CD4-positive, alpha-beta T cell (primary cell): ENCODE measurements around the gene PITRM1. TPM values are rescaled to one million over a fixed set of nuclear protein-coding genes. Genes with fewer than 3 reads are reported as not detected.

Source experiments
- ATAC-seq: fragments of 200-7000 bp; cut with Tn5 transposase; one replicate; pipeline ENCODE4 v1.10.0; 2022; ENCODE audit warnings: mild to moderate bottlenecking; ENCODE audit not compliant: poor library complexity
- CTCF ChIA-PET: fragments of 350-600 bp; sonication (Branson Sonifier 250); formaldehyde crosslinking; loops from one replicate; lab custom pipeline; 2021; ENCODE audit warnings: antibody characterized with exemption, inconsistent platforms; lab: Charles Lee
- POLR2A ChIA-PET: fragments of 350-600 bp; sonication (Branson Sonifier 250); formaldehyde crosslinking; loops from one replicate; lab custom pipeline; 2021; ENCODE audit warnings: antibody characterized with exemption, inconsistent platforms; lab: Charles Lee
- DNase-seq, 14 experiments: peaks; one replicate each; pipeline ENCODE4 v3.0.0-alpha.2; 2013 to 2020; ENCODE audit warnings: mixed read lengths in 2 of 14
- H3K27ac ChIP-seq, 2 donors: one replicate each; pipeline versions ENCODE4 v1.5.1 to v1.7.0; 2013; ENCODE audit warnings: low read length in 2 of 2, low read depth in 1 of 2, mild to moderate bottlenecking in 1 of 2
- H3K27me3 ChIP-seq, 2 experiments: 1 replicate in 1 of 2; 2 replicates in 1 of 2; pipeline versions ENCODE4 v1.6.1 to v1.7.0; 2013; ENCODE audit warnings: low read length in 2 of 2, control low read depth in 1 of 2, mild to moderate bottlenecking in 1 of 2, moderate library complexity in 1 of 2; ENCODE audit not compliant: insufficient read depth in 2 of 2, control insufficient read depth in 1 of 2
- H3K36me3 ChIP-seq: one replicate; pipeline ENCODE4 v1.6.1; 2013; ENCODE audit warnings: low read length, control low read depth; ENCODE audit not compliant: insufficient read depth
- H3K4me1 ChIP-seq: one replicate; pipeline ENCODE4 v1.6.1; 2013; ENCODE audit warnings: low read length, control low read depth; ENCODE audit not compliant: insufficient read depth
- H3K4me3 ChIP-seq: one replicate; pipeline ENCODE4 v1.5.1; 2013; ENCODE audit warnings: mild to moderate bottlenecking, low read length, moderate library complexity
- H3K9me3 ChIP-seq, 2 experiments: 1 replicate in 1 of 2; 2 replicates in 1 of 2; pipeline versions ENCODE4 v1.6.1 to v1.7.0; 2013; ENCODE audit warnings: low read length in 2 of 2, mild to moderate bottlenecking in 2 of 2, control low read depth in 1 of 2, moderate library complexity in 1 of 2; ENCODE audit not compliant: control insufficient read depth in 1 of 2, insufficient read depth in 1 of 2
- H3K27ac Mint-ChIP-seq: one replicate; pipeline ENCODE4 v1.8.0; 2020; ENCODE audit warnings: mixed read lengths
- H3K27me3 Mint-ChIP-seq: one replicate; pipeline ENCODE4 v1.8.0; 2021; ENCODE audit warnings: mixed read lengths
- H3K36me3 Mint-ChIP-seq: one replicate; pipeline ENCODE4 v1.8.0; 2021; ENCODE audit warnings: low read depth, mixed read lengths
- H3K4me1 Mint-ChIP-seq: one replicate; pipeline ENCODE4 v1.8.0; 2021; ENCODE audit warnings: low read depth, mixed read lengths
- H3K4me3 Mint-ChIP-seq: one replicate; pipeline ENCODE4 v1.8.0; 2020; ENCODE audit warnings: mild to moderate bottlenecking, mixed read lengths
- H3K9me3 Mint-ChIP-seq: one replicate; pipeline ENCODE4 v1.8.0; 2020; ENCODE audit warnings: mixed read lengths
- intact Hi-C, 2 experiments: fragments of 100-400 bp; cut with DNase I in 1 of 2; cut with micrococcal nuclease in 1 of 2; formaldehyde crosslinking; loops; one replicate each; pipeline versions ENCODE4 v1.15.1 to v1.9.0; 2023 to 2025; cut with DNase I, micrococcal nuclease
- total RNA-seq, 174 experiments: library from RNA in 2 of 174; stranded (reverse) in 2 of 174; gene quantifications; one replicate each; pipeline ENCODE4 v1.2.3 and lab custom pipeline; 2021 to 2026
- TF ChIP-seq, protein P1 (sequence below): fragments of 200-600 bp; IDR thresholded peaks from one replicate; pipeline ENCODE4 v1.8.0; 2022; ENCODE audit warnings: antibody characterized with exemption, mild to moderate bottlenecking

PITRM1 gene
- total RNA-seq, 2 experiments from 2014 or later = 76.7 to 77.8 TPM

DNA sequence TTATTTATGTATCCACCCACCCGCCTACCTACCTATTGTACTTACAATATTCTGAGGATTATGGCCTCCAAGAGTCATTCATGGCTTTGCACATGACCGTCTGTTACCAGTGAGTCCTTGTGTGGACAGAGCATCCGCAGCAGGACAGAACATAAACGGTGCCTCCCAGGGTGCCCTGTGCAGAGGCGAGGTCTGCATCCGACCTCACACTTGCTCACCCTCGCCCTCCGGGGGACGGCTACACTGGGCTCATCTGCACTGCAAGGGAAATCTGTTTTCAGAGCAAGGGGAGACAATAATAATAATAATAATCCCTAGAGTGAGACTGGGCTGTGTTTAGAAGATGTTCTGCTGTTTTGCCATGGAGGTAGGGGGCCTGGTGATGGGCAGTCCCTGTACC lies 75.4 kb downstream of the PITRM1 start:
- peaks cover 33% of the 10 kb centered on the region for H3K4me1 Mint-ChIP-seq
- H3K27me3 Mint-ChIP-seq = no peaks in the 10 kb centered on the region
- TF ChIP-seq, protein P1, sequence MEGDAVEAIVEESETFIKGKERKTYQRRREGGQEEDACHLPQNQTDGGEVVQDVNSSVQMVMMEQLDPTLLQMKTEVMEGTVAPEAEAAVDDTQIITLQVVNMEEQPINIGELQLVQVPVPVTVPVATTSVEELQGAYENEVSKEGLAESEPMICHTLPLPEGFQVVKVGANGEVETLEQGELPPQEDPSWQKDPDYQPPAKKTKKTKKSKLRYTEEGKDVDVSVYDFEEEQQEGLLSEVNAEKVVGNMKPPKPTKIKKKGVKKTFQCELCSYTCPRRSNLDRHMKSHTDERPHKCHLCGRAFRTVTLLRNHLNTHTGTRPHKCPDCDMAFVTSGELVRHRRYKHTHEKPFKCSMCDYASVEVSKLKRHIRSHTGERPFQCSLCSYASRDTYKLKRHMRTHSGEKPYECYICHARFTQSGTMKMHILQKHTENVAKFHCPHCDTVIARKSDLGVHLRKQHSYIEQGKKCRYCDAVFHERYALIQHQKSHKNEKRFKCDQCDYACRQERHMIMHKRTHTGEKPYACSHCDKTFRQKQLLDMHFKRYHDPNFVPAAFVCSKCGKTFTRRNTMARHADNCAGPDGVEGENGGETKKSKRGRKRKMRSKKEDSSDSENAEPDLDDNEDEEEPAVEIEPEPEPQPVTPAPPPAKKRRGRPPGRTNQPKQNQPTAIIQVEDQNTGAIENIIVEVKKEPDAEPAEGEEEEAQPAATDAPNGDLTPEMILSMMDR = no peak
- H3K27ac Mint-ChIP-seq = no peak overlapping the region
- ATAC-seq = no peak
- peaks cover 47% of the 10 kb centered on the region for H3K36me3 Mint-ChIP-seq
- Histone ChIP-seq H3K27ac (no peak overlapping the region), H3K27me3 (no peaks in the 10 kb centered on the region), H3K4me1 (peaks cover 25% of the 10 kb centered on the region), H3K4me3 (no peak overlapping the region), H3K36me3 (peaks cover 29% of the 10 kb centered on the region), H3K9me3 (no peaks in the 10 kb centered on the region)
- no peak overlapping the region for H3K4me3 Mint-ChIP-seq
- DNase-seq = no peak
- H3K9me3 Mint-ChIP-seq = no peaks in the 10 kb centered on the region
- ChIA-PET POLR2A (no interaction called here), CTCF (no interaction called here)
- intact Hi-C loops = no loop called here

DNA sequence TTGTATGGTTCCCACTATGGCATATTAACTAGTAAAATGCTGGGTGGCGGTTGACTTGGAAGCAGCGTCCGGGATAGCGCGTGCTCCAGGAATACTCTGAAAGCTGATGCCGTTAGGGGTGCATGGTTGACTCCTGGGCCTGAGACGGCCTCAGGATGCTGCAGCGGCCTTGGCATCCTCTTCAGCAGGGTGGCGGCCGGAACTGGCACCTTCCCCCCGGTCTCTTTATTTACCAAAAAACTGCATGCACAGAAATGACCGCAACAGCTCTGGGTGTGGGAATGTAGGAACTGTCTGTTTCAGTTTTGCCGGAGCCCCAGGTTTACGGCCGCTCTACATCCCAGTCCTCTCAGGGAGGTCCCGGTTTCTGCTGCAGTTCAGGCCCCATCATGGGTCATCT lies 76.4 kb downstream of the PITRM1 start:
- Histone ChIP-seq H3K9me3 (no peaks in the 10 kb centered on the region), H3K4me1 (peaks cover 30% of the 10 kb centered on the region), H3K27me3 (no peaks in the 10 kb centered on the region), H3K27ac (no peak overlapping the region), H3K36me3 (peaks cover 24% of the 10 kb centered on the region), H3K4me3 (peak overlapping the region; percentile 12)
- Mint-ChIP-seq H3K27ac (no peak overlapping the region), H3K4me3 (no peak overlapping the region), H3K27me3 (no peaks in the 10 kb centered on the region), H3K36me3 (peaks cover 47% of the 10 kb centered on the region), H3K9me3 (no peaks in the 10 kb centered on the region), H3K4me1 (peaks cover 40% of the 10 kb centered on the region)
- ChIA-PET POLR2A (no interaction called here), CTCF (no interaction called here)
- TF ChIP-seq, protein P1 = no peak
- intact Hi-C loops = no loop called here
- ATAC-seq (no peak), DNase-seq (peak in 1 of 14 experiments; percentile 28)

DNA sequence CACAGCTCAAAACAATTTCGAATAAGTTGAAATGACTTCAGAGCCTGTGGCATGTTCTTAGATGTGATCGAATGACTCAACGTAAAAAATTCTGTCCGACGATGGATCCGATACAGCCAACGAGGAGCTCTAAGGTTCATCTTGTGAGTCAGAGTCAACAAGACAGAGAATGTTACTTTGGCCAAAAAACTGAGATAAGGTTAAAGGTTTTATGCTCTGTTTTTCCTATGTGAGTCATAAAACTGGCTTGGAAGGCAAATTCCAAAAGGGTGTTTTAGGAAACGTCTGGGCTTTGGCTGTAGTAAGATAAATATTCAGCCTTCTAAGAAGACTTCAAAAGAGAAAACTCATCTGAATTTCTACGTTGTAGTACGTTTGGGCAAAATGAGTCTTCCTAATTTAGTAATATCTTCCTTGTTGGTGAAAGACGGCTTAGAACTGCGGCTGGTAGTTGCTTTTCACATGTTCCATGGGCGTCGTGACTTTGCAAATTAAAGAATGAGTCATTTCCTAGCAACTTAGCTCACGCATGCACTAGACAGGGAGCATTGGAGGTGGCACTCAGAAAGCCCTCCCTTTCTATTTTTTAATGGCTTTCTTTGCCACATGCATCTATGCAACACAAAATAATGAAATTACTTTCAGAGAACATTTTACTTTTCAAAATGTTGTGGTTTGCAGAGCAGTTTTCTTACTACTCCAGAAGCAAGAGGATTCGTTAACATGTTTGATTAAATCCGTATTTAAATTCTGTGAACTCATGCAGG lies 77.0 kb downstream of the PITRM1 start:
- peak overlapping the region; percentile 7 for H3K27ac Mint-ChIP-seq
- ChIA-PET POLR2A (interaction anchor here (0.6 kb wide), 1 partner anchor 51 kb away, joined by 3 read pairs; no protein-coding TSS in a partner anchor), CTCF (no interaction called here)
- H3K27me3 Mint-ChIP-seq = no peaks in the 10 kb centered on the region
- H3K36me3 Mint-ChIP-seq = peaks cover 47% of the 10 kb centered on the region
- Histone ChIP-seq H3K27ac (no peak overlapping the region), H3K27me3 (no peaks in the 10 kb centered on the region), H3K36me3 (peaks cover 19% of the 10 kb centered on the region), H3K4me1 (peaks cover 35% of the 10 kb centered on the region), H3K9me3 (no peaks in the 10 kb centered on the region), H3K4me3 (peak overlapping the region; percentile 12)
- TF ChIP-seq, protein P1 = no peak
- H3K4me1 Mint-ChIP-seq = peaks cover 46% of the 10 kb centered on the region
- ATAC-seq (peak; percentile 69), DNase-seq (peak in 5 of 14 experiments; percentile 9 to 74 (median 67))
- no peaks in the 10 kb centered on the region for H3K9me3 Mint-ChIP-seq
- H3K4me3 Mint-ChIP-seq = no peak overlapping the region
- intact Hi-C loops = no loop called here
